DMS53 (cell line): Measurements from ENCODE around the gene MPHOSPH8.

Experiments used
- DNase-seq: peaks from one replicate; lab custom pipeline; 2025; lab: John Stamatoyannopoulos, UW

The MPHOSPH8 gene

GRCh38 chr13:19633479-19634255 is at the start of gene MPHOSPH8:
MPHOSPH8 (plus strand) TSS chr13:19633659; CDS start chr13:19633749, 90 bp downstream.
- peak; percentile 99 for DNase-seq

- DNase-seq: peak; percentile 78
Measured at GRCh38 chr13:19586904-19587634, 46.4 kb upstream of the MPHOSPH8 start.

- DNase-seq: peak; percentile 82
Measured at GRCh38 chr13:19587635-19588300, 45.7 kb upstream of the MPHOSPH8 start.

GRCh38 chr13:19589312-19589711 is 44.1 kb upstream of the MPHOSPH8 start:
- no peak for DNase-seq

- no peak for DNase-seq
Measured at GRCh38 chr13:19590423-19590822, 43.0 kb upstream of the MPHOSPH8 start.

- DNase-seq: no peak
Measured at GRCh38 chr13:19591864-19592263, 41.6 kb upstream of the MPHOSPH8 start.

- DNase-seq: no peak
Measured at GRCh38 chr13:19592657-19593180, 40.7 kb upstream of the MPHOSPH8 start.

GRCh38 chr13:19596086-19596485 is 37.4 kb upstream of the MPHOSPH8 start:
- no peak for DNase-seq

GRCh38 chr13:19596960-19597361 is 36.5 kb upstream of the MPHOSPH8 start:
- peak; percentile 88 for DNase-seq

GRCh38 chr13:19597523-19597922 is 35.9 kb upstream of the MPHOSPH8 start:
- DNase-seq: peak; percentile 34

- DNase-seq: peak; percentile 78
Measured at GRCh38 chr13:19601749-19602725, 31.4 kb upstream of the MPHOSPH8 start.

GRCh38 chr13:19604306-19604705 is 29.2 kb upstream of the MPHOSPH8 start:
- DNase-seq: peak; percentile 14

- DNase-seq: peak; percentile 13
Measured at GRCh38 chr13:19605161-19605955, 28.1 kb upstream of the MPHOSPH8 start.

- peak; percentile 10 for DNase-seq
Measured at GRCh38 chr13:19606152-19606551, 27.3 kb upstream of the MPHOSPH8 start.

GRCh38 chr13:19606737-19607136 is 26.7 kb upstream of the MPHOSPH8 start:
- no peak for DNase-seq

GRCh38 chr13:19607523-19608078 is 25.9 kb upstream of the MPHOSPH8 start:
- DNase-seq: no peak

GRCh38 chr13:19618977-19619376 is 14.5 kb upstream of the MPHOSPH8 start:
- peak; percentile 72 for DNase-seq

- DNase-seq: no peak
Measured at GRCh38 chr13:19622193-19622592, 11.3 kb upstream of the MPHOSPH8 start.

GRCh38 chr13:19624265-19624664 is 9.2 kb upstream of the MPHOSPH8 start:
- no peak for DNase-seq

GRCh38 chr13:19632915-19633478 is 462 bp upstream of the MPHOSPH8 start:
- DNase-seq: no peak
